OCI-LY1 (cell line): ENCODE measurements around the gene AHCYL1.

Experiments used
- CTCF ChIP-seq: fragments of 200-600 bp; sonication (generic), shearing (Covaris generic); IDR thresholded peaks from 2 replicates; pipeline ENCODE4 v1.5.1; 2017; ENCODE audit warnings: mild to moderate bottlenecking, antibody characterized with exemption, low read length, moderate library complexity, mixed read lengths
- EZH2 ChIP-seq: fragments of 200-600 bp; sonication (generic), shearing (Covaris generic); IDR thresholded peaks from 2 replicates; pipeline ENCODE4 v1.8.0; 2017; ENCODE audit warnings: borderline replicate concordance, mixed run types, mild to moderate bottlenecking, antibody characterized with exemption, low read length, moderate library complexity, mixed read lengths

GRCh38 chr1:109978761-109979488 lies 5.6 kb upstream of the AHCYL1 start:
- TF ChIP-seq CTCF (no peak), EZH2 (no peak)
